Posterior cingulate gyrus (tissue), 11 donors: ENCODE measurements around the gene GRIN3A.
"Not testable (repeated sequence)": the region's sequence is repeated elsewhere in the genome, so short reads cannot be mapped to it uniquely, and the experiment has no call there.

Experiments used
- DNase-seq, 10 donors: peaks; one replicate each; pipeline versions ENCODE4 v3.0.0 to v3.0.0-alpha.2; 2020 to 2021; ENCODE audit warnings: mixed read lengths in 3 of 10
- intact Hi-C: fragments of 100-400 bp; cut with DNase I; formaldehyde crosslinking; loops from one replicate; pipeline ENCODE4 v1.15.1; 2023

GRIN3A gene

DNA sequence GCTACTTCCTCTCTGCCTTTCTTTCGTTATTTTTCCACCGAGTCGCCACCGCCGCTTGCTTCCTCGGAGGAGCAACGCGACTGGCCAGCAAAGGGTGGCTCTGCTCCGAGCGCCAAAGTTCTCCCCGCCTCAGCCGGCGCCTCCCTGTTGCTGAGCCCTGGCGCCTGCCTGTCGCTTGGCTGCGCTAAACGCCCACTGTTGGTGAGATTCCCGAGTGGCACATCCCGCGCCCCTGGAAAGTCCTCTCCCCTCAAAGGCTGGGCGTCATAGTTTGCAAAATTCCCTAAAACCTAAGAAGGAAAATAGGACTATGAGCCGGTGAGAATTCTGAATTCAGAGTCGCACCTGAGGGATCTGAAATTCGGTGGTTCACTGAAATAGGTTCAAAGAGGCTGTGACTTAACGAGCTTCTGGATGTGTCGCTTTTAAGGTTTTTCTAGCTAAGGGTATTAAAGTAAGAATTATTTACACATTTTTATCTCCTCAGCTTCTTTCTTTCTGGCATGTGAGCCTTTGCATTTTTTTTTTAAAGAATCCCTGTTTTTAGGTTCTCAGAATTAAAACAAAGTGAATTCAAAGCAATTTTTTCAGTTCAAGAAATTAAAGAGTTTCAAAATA is at the start of gene GRIN3A:
Gene GRIN3A, minus strand, starts transcription at position 82 of the 618 bp plus-strand sequence. CDS start 668 bp downstream, outside the sequence.
- intact Hi-C loops, result loop anchor here (10.0 kb wide), 1 partner anchor 134 kb away; no protein-coding TSS in a partner anchor
- peak in 9 of 10 donors; percentile 37 to 95 (median 69) for DNase-seq

DNA sequence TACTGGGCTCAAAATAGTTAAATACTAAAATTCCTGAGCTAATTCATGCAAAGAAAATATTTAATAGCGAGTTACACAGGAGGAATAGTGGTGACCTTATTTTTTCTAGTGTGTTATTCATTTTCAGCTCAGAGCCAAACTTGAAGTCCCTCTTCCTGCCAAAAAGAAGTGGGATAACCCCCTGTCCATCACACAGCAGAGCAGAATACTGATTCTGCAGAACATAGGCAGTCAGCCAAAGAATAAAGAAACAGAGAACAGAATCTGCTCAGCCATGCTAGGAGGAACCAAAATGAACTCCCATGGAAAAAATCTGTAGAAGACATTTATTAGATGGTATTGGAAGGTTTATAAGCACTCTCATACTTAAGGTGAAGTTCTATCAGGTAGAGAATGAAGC is 49.4 kb upstream of the GRIN3A start:
- DNase-seq, result no peak
- intact Hi-C loops, result no loop called here

DNA sequence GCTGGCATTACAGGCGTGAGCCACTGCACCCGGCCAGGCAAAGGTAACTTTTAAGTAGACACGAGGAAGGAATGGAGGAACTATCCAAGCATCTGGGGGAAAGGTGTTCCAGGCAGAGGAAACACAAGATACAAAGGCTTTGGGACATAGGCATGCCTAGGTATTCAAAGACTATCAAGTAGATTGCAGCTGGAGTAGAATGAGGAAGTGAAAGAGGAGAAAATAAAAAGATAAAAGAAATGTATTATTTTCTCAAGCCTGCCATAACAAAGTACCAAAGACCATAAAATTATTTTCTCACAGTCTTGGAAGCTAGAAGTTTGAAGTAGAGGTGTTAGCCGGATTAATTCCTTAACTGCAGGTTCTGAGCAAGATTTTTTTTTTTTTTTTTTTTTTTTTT is 39.9 kb upstream of the GRIN3A start:
- no peak for DNase-seq
- intact Hi-C loops, result no loop called here

- intact Hi-C loops, result no loop called here
Observed at GRCh38 chr9:101764472-101764871, 26.0 kb upstream of the GRIN3A start.

DNA sequence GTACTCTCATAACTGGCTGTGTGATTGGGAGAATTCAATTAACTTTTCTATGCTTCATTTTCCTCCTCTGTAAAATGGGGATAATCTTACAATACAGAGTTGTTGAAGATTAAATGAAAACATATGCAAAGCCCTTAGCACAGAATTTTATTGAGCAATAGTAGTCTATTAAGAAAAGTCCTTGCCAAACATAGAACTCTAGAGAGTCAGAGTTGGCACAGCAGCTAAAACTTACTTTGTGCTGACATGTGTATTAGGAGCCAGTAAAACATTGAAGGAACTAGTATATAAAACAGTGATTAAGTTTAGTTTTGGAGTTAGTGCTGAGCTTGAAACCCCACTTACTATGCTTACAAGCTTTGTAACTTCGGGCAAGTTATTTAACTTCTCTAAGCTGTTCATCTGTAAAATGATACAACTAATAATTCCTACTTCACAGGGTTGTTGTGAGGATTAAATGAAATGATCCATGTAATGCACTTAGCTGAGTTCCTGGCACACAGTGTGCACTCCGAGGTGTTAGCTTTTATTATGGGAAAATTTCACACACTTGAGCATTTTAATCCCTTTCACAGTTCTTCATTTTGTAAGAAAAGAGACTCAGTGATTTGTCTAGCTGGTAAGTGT is 20.0 kb upstream of the GRIN3A start:
- intact Hi-C loops, result no loop called here
- DNase-seq, result no peak

More at GRCh38 chr9:101764472-101764871, 26.0 kb upstream of the GRIN3A start:
- DNase-seq, result no peak

DNA sequence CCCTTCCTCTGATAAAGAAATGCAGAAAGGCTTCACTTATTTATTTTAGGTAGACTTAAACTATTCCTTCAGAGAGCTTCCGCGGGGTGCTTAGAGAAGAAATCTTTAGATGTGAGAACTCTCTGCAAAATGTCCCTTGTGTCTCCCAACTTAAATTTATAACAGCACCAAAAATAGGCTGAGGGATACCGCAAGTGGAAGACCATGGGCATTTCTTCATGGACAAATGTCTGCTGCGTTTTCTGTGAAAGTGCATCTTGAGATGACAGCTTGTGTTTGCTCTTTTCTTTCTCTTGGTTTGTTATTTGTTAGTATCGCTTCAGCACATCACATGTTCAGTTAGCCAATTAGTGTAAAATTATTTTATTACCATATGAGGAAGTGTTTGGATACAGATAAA is 15.3 kb upstream of the GRIN3A start:
- no peak for DNase-seq
- intact Hi-C loops, result no loop called here

DNA sequence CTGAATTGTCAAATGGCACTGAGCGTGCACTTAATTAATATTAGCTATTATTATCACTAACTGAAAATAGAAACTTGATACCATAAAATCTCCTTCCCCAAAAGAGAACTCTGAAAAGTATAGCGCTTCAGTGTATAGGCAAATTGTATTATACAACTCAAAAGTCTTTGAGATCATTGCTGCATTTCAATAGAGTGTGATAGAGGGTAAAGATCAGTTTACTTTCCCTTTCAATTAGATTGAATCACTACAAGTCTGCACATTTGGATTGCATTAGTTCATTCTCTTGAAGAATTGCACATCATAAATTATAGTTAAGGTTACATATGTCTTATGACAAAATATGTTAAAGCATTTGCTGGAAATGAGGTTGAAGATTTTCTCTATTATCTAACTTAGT is 13.4 kb upstream of the GRIN3A start:
- intact Hi-C loops, result no loop called here
- no peak for DNase-seq

- DNase-seq, result no peak
- intact Hi-C loops, result loop anchor here (10.0 kb wide), 1 partner anchor 135 kb away; no protein-coding TSS in a partner anchor
Observed at GRCh38 chr9:101739311-101739710, 864 bp upstream of the GRIN3A start.

- intact Hi-C loops, result loop anchor here (10.0 kb wide), 1 partner anchor 133 kb away; no protein-coding TSS in a partner anchor
- DNase-seq, result peak in 8 of 10 donors; percentile 9 to 86 (median 26)
Observed at GRCh38 chr9:101737705-101738565, 512 bp downstream of the GRIN3A start.

DNA sequence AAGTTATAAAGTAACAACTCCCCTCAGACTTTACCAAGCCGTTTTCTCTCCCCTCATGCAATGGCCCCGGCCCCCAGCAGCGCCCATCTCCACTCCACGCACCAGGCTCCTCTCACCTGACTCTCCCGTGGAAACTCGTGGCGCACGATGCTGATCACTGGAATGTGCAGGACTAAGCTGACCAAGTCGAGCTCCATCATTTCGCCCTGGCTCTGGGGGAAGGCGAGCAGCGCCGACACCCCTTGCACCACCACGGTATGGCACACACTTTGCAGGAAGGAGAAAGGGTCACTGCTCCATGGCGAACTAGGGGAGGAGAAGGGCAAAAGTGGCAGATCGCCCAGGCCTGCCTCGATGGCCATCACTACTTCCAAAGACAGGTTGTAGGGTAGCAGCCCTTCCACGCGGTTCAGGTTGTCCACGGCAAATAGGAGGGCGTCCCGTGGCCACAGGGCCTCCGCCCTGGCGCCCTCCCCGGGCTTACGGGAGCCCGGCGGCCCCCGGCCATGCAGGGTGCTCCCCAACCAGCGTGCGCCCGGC is 1.2 kb downstream of the GRIN3A start:
- DNase-seq, result peak in 6 of 10 donors; percentile 8 to 82 (median 50)
- intact Hi-C loops, result loop anchor here (10.0 kb wide), 1 partner anchor 132 kb away; no protein-coding TSS in a partner anchor

DNA sequence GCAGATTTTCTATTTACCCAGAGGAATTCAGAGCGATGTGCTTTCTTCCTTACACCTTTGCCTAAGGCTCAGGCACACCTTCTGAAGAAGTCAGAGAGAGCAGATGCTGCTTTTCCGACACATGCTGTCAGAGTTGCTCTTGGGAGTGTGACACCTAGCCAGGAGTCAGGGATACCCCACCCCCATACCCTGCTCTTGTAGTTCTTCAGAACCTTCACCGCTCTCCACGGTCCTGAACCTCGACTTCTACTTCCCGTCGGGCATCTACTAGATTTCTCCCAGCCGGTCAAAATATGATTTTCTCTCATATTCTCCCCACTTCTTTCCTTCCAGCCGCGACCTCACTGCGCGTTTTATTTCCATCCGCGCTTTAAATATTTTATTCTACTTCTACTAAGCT is 1.7 kb downstream of the GRIN3A start:
- intact Hi-C loops, result loop anchor here (10.0 kb wide), 1 partner anchor 132 kb away; no protein-coding TSS in a partner anchor
- peak in 1 of 10 donors; percentile 6 for DNase-seq

- DNase-seq, result no peak
- intact Hi-C loops, result loop anchor here (10.0 kb wide), 1 partner anchor 127 kb away; no protein-coding TSS in a partner anchor
Observed at GRCh38 chr9:101731429-101731828, 7.0 kb downstream of the GRIN3A start.

DNA sequence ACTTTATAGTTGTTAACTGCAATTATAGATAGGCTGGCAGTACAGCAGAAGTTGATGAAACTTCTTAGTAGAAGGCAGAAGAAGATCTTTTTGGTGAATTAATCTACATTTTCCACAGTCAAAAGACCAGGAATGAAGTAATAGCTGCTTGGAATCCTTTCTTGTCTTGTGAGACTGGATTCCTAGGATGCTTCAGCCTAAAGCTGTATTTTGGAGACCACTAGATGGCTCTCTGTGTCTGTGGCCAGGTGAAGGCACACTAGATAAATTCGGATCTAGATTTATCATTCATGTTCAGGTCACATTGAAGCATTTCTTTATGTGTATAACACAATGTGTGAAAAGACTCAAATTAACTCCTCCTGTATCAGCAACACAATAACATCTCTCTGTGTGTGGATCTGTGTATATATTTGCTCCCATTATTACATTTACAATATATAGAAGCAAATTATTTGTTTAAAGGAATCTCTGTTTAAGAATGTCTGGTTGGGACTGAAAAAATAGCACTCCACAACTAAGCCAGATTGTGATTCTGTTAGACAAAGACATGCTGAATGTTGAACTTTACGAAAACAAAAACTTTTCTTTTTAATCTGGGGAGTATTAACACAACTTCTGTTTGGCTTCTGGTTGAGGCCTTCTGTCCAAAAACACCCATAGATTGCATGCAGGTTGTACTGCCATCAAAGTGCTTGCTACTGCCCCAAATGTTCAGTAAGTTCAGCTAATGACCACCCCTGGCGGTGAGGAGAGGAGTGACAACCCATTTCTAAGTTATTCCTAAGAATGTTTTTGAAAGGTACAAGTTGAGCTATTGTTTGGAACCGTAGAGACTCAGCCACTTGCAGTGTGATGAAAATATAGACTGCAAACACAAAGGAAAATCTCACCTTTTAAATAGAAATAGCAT is 10.6 kb downstream of the GRIN3A start:
- intact Hi-C loops, result no loop called here
- peak in 1 of 10 donors; percentile 8 for DNase-seq

DNA sequence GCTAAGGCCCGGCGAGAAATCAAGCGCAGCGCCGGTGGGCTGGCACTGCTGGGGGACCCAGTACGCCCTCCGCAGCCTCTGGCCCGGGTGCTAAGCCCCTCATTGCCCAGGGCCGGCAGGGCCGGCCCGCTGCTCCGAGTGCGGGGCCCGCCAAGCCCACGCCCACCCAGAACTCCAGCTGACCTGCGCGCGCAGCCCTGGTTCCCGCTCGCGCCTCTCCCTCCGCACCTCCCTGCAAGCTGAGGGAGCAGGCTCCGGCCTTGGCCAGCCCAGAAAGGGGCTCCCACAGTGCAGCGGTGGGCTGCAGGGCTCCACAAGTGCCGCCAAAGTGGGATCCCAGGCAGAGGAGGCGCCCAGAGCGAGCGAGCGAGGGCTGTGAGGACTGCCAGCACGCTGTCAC is 14.2 kb downstream of the GRIN3A start:
- peak in 2 of 10 donors; percentile 59 to 76 for DNase-seq
- intact Hi-C loops, result not testable (repeated sequence)

GRCh38 chr9:101718192-101718591 is 20.3 kb downstream of the GRIN3A start:
- DNase-seq, result no peak
- intact Hi-C loops, result no loop called here

DNA sequence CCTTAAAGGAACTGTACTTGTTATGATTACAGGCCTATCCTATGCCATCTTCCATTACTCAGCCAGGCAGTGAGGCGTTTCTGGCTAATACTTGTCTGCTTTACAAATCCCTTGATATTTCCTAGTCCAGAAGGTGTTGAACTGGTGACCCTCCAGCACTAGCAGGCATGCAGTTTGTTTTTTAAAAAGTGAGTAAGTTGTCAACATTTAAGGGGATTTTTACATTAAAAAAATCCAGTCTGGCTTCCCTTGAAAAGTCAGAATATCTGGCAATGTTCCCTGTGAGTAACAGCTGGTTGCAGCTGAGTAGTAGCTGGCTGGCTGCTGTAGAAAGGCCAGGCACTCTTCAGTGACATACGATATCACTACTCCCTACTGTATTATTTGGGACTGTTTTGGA is 21.8 kb downstream of the GRIN3A start:
- DNase-seq, result no peak
- intact Hi-C loops, result no loop called here

- intact Hi-C loops, result no loop called here
- no peak for DNase-seq
Observed at GRCh38 chr9:101711330-101711941, 27.0 kb downstream of the GRIN3A start.

- no peak for DNase-seq
- intact Hi-C loops, result no loop called here
Observed at GRCh38 chr9:101708855-101709254, 29.6 kb downstream of the GRIN3A start.

DNA sequence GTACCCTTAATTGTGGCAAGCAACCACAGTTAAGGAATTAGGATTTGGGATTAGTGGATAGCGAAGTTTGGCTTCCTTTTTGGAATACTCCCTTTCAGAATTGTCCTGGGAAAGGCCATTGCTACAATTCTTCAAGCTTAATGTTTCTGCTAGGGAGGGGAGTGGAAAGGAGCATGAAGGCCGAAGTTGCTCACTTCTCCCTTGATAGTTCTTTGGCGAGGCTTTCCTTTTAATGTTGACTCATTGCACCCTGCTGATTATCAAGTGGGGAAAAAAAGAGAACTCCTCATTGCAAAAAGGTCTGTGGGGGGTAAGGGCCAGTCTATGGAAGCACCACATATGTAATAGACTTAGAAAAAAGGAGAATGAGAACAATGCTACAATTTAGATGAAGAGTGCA is 30.7 kb downstream of the GRIN3A start:
- intact Hi-C loops, result no loop called here
- DNase-seq, result no peak
